ENCODE measurements around the gene KLK4. TPM values are rescaled to one million over a fixed set of nuclear protein-coding genes. Genes with fewer than 3 reads are reported as not detected.

Gene KLK4
- total and polyA plus RNA-seq, 9 of the 15 experiments (the other 6 are each of a cell fraction or from before 2014, with no cell fraction given), result not detected

DNA sequence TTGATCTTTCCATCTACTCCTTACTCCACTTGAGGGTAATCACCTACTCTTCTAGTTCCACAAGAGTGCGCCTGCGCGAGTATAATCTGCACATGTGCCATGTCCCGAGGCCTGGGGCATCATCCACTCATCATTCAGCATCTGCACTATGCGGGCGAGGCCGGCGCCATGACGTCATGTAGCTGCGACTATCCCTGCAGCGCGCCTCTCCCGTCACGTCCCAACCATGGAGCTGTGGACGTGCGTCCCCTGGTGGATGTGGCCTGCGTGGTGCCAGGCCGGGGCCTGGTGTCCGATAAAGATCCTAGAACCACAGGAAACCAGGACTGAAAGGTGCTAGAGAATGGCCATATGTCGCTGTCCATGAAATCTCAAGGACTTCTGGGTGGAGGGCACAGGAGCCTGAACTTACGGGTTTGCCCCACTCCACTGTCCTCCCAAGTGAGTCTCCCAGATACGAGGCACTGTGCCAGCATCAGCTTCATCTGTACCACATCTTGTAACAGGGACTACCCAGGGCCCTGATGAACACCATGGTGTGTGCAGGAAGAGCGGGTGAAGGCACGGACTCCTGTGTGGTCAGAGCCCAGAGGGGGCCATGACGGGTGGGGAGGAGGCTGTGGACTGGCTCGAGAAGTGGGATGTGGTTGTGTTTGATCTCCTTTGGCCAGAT lies 40.6 kb downstream of the KLK4 start (continued):
- TF ChIP-seq FOSL1 (tag; conservative IDR thresholded peaks at IDR 0.05) (peak; percentile 51; the same call in 1 of the 2 replicates), KLF10 (CRISPR knock-in tag; IDR thresholded peaks at IDR 0.05) (no peak), ZKSCAN1 (IDR thresholded peaks at IDR 0.05; ENCODE audit: low read depth, low read length) (peak; percentile 63; the same call in 1 of the 2 replicates), MTF1 (CRISPR knock-in tag; IDR thresholded peaks at IDR 0.05; ENCODE audit: borderline replicate concordance) (no peak), MAFK (IDR thresholded peaks at IDR 0.05; ENCODE audit: low read length) (no peak), MAFG (tag; conservative IDR thresholded peaks at IDR 0.05) (no peak), ARID2 (IDR thresholded peaks at IDR 0.05) (no peak), SIX5 (IDR thresholded peaks at IDR 0.05; ENCODE audit: borderline replicate concordance in 1 of 2, insufficient read depth in 1 of 2, low read depth in 1 of 2, low read length in 2 of 2) (peak; percentile 42 to 44; a peak in 1 of 4 replicates), MYBL2 (IDR thresholded peaks at IDR 0.05; ENCODE audit: low read depth) (no peak), MYBL2 (CRISPR knock-in tag; IDR thresholded peaks at IDR 0.05; ENCODE audit: borderline replicate concordance) (no peak), HEY1 (CRISPR knock-in tag; IDR thresholded peaks at IDR 0.05; ENCODE audit: borderline replicate concordance) (no peak), ZFX (CRISPR knock-in tag; IDR thresholded peaks at IDR 0.05) (peak; percentile 84), TARDBP (IDR thresholded peaks at IDR 0.05) (peak; percentile 71; the same call in 1 of the 2 replicates), CXXC5 (CRISPR knock-in tag; IDR thresholded peaks at IDR 0.05) (peak; percentile 96), ZNF507 (tag; conservative IDR thresholded peaks at IDR 0.05) (no peak), SIN3A (IDR thresholded peaks at IDR 0.05; ENCODE audit: borderline replicate concordance in 2 of 2, control insufficient read depth in 1 of 2, low read depth in 2 of 2, low read length in 2 of 2) (no peak), EP300 (IDR thresholded peaks at IDR 0.05; ENCODE audit: low read length) (peak; percentile 51; the same call in 1 of the 2 replicates), ZNF274 (IDR thresholded peaks at IDR 0.05; ENCODE audit: borderline replicate concordance, low read depth, low read length) (no peak), HDAC2 (IDR thresholded peaks at IDR 0.05) (peak; percentile 38; the same call in 1 of the 2 replicates)
- TF ChIP-seq, protein P1, sequence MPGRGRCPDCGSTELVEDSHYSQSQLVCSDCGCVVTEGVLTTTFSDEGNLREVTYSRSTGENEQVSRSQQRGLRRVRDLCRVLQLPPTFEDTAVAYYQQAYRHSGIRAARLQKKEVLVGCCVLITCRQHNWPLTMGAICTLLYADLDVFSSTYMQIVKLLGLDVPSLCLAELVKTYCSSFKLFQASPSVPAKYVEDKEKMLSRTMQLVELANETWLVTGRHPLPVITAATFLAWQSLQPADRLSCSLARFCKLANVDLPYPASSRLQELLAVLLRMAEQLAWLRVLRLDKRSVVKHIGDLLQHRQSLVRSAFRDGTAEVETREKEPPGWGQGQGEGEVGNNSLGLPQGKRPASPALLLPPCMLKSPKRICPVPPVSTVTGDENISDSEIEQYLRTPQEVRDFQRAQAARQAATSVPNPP (IDR thresholded peaks at IDR 0.05; ENCODE audit: borderline replicate concordance, insufficient read depth, insufficient read length), result no peak
- TF ChIP-seq, protein P2, sequence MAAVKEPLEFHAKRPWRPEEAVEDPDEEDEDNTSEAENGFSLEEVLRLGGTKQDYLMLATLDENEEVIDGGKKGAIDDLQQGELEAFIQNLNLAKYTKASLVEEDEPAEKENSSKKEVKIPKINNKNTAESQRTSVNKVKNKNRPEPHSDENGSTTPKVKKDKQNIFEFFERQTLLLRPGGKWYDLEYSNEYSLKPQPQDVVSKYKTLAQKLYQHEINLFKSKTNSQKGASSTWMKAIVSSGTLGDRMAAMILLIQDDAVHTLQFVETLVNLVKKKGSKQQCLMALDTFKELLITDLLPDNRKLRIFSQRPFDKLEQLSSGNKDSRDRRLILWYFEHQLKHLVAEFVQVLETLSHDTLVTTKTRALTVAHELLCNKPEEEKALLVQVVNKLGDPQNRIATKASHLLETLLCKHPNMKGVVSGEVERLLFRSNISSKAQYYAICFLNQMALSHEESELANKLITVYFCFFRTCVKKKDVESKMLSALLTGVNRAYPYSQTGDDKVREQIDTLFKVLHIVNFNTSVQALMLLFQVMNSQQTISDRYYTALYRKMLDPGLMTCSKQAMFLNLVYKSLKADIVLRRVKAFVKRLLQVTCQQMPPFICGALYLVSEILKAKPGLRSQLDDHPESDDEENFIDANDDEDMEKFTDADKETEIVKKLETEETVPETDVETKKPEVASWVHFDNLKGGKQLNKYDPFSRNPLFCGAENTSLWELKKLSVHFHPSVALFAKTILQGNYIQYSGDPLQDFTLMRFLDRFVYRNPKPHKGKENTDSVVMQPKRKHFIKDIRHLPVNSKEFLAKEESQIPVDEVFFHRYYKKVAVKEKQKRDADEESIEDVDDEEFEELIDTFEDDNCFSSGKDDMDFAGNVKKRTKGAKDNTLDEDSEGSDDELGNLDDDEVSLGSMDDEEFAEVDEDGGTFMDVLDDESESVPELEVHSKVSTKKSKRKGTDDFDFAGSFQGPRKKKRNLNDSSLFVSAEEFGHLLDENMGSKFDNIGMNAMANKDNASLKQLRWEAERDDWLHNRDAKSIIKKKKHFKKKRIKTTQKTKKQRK (IDR thresholded peaks at IDR 0.05; ENCODE audit: borderline replicate concordance, low read depth, low read length), result no peak

Data from K562 (cell line).